OCI-LY7 (cell line): Measurements from ENCODE around the gene DIP2C. TPM values are rescaled to one million over a fixed set of nuclear protein-coding genes. Genes with fewer than 3 reads are reported as not detected.

Source experiments
- BruUV-seq: library from RNA; stranded (reverse); fragments of 400-500 nt; replicated peaks from 2 replicates; lab custom pipeline; 2021; lab: Mats Ljungman, UMichigan
- CTCF ChIA-PET: fragments of 300-600 bp; sonication (Branson Sonifier 250); formaldehyde crosslinking; loops from one replicate; lab custom pipeline; 2022; ENCODE audit warnings: antibody characterized with exemption; ENCODE audit not compliant: unreplicated experiment; lab: Charles Lee
- POLR2A ChIA-PET: fragments of 300-600 bp; sonication (Branson Sonifier 250); formaldehyde crosslinking; loops from one replicate; lab custom pipeline; 2022; ENCODE audit warnings: antibody characterized with exemption; lab: Charles Lee
- DNase-seq: peaks from one replicate; pipeline ENCODE4 v3.0.0-alpha.2; 2015; ENCODE audit warnings: low spot score
- H2AFZ ChIP-seq: fragments of 200-600 bp; sonication (generic), shearing (Covaris generic); 2 replicates; pipeline ENCODE4 v1.6.1; 2014; ENCODE audit warnings: mild to moderate bottlenecking, antibody characterized with exemption, low read length, moderate library complexity
- H3K27ac ChIP-seq: fragments of 200-600 bp; sonication (generic); 2 replicates; pipeline ENCODE4 v1.5.1; 2014; ENCODE audit warnings: mixed run types, low read depth, mild to moderate bottlenecking, moderate library complexity, low read length, inconsistent platforms; ENCODE audit not compliant: poor library complexity, severe bottlenecking
- H3K36me3 ChIP-seq: fragments of 200-600 bp; sonication (generic); 2 replicates; pipeline ENCODE4 v1.6.1; 2014; ENCODE audit warnings: mild to moderate bottlenecking, antibody characterized with exemption, low read length, moderate library complexity, mixed read lengths; ENCODE audit not compliant: insufficient read depth
- H3K4me1 ChIP-seq: fragments of 200-600 bp; sonication (generic); 2 replicates; pipeline ENCODE4 v1.5.1; 2014; ENCODE audit warnings: mild to moderate bottlenecking, low read length; ENCODE audit not compliant: insufficient read depth, poor library complexity, severe bottlenecking
- H3K4me2 ChIP-seq: fragments of 200-600 bp; sonication (generic); 2 replicates; pipeline ENCODE4 v1.6.1; 2014; ENCODE audit warnings: mild to moderate bottlenecking, low read length
- H3K4me3 ChIP-seq: fragments of 200-600 bp; sonication (generic); 2 replicates; pipeline ENCODE4 v1.5.1; 2014; ENCODE audit warnings: mild to moderate bottlenecking, low read depth, low read length; ENCODE audit not compliant: poor library complexity, severe bottlenecking
- H3K79me2 ChIP-seq: fragments of 200-600 bp; sonication (generic); 2 replicates; pipeline ENCODE4 v1.6.1; 2016; ENCODE audit warnings: low read depth, mild to moderate bottlenecking, low read length, moderate library complexity, mixed read lengths; ENCODE audit not compliant: insufficient read depth
- H3K9me2 ChIP-seq: fragments of 200-600 bp; sonication (generic); 2 replicates; pipeline ENCODE4 v1.6.1; 2016; ENCODE audit warnings: mild to moderate bottlenecking, low read length, mixed read lengths; ENCODE audit not compliant: insufficient read depth
- H3K9me3 ChIP-seq: fragments of 200-600 bp; sonication (generic); 2 replicates; pipeline ENCODE4 v1.6.1; 2014; ENCODE audit warnings: mild to moderate bottlenecking, mixed run types, low read length, mixed read lengths
- H4K20me1 ChIP-seq: fragments of 200-600 bp; sonication (generic); 2 replicates; pipeline ENCODE4 v1.6.1; 2014; ENCODE audit warnings: mild to moderate bottlenecking, antibody characterized with exemption, low read length, moderate library complexity, mixed read lengths; ENCODE audit not compliant: insufficient read depth
- EZH2phosphoT487 ChIP-seq: fragments of 200-600 bp; sonication (generic); IDR thresholded peaks from 2 replicates; pipeline ENCODE4 v1.6.1; 2018; ENCODE audit warnings: low read depth, borderline replicate concordance, mild to moderate bottlenecking, mixed run types, antibody characterized with exemption, low read length, moderate library complexity, mixed read lengths
- intact Hi-C: fragments of 100-400 bp; cut with micrococcal nuclease; formaldehyde crosslinking; loops from one replicate; pipeline ENCODE4 v1.10.0; 2022; ENCODE audit not compliant: unreplicated experiment
- total RNA-seq, 2 experiments: library from RNA; depleted of rRNA in 1 of 2; stranded (reverse); fragments of >200 nt in 1 of 2; shearing (Covaris generic) in 1 of 2; gene quantifications; 2 replicates each; pipeline ENCODE4 v1.2.3, GENCODE V29; 2014 to 2022
- TF ChIP-seq, protein P1 (sequence below): fragments of 200-600 bp; sonication (generic); conservative IDR thresholded peaks from 2 replicates; pipeline ENCODE4 v1.5.1; 2014; ENCODE audit warnings: mild to moderate bottlenecking, antibody characterized with exemption, low read length, moderate library complexity, mixed read lengths

The DIP2C gene
- total RNA-seq, 2 experiments from 2014 or later, result 10.9 to 29.5 TPM

- Histone ChIP-seq H3K9me2 (no peaks in the 10 kb centered on the region), H3K79me2 (no peaks in the 10 kb centered on the region), H2AFZ (no peak overlapping the region), H3K36me3 (peaks cover 79% of the 10 kb centered on the region), H4K20me1 (no peaks in the 10 kb centered on the region), H3K9me3 (no peaks in the 10 kb centered on the region), H3K4me2 (peak overlapping the region; percentile 70), H3K4me1 (peaks cover 73% of the 10 kb centered on the region), H3K27ac (peak overlapping the region; percentile 94), H3K4me3 (peak overlapping the region; percentile 36)
- no TSS peak for BruUV-seq
- TF ChIP-seq EZH2phosphoT487, result no peak
- TF ChIP-seq, protein P1, sequence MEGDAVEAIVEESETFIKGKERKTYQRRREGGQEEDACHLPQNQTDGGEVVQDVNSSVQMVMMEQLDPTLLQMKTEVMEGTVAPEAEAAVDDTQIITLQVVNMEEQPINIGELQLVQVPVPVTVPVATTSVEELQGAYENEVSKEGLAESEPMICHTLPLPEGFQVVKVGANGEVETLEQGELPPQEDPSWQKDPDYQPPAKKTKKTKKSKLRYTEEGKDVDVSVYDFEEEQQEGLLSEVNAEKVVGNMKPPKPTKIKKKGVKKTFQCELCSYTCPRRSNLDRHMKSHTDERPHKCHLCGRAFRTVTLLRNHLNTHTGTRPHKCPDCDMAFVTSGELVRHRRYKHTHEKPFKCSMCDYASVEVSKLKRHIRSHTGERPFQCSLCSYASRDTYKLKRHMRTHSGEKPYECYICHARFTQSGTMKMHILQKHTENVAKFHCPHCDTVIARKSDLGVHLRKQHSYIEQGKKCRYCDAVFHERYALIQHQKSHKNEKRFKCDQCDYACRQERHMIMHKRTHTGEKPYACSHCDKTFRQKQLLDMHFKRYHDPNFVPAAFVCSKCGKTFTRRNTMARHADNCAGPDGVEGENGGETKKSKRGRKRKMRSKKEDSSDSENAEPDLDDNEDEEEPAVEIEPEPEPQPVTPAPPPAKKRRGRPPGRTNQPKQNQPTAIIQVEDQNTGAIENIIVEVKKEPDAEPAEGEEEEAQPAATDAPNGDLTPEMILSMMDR, result peak; percentile 26; the same call in 1 of the 2 replicates
- ChIA-PET POLR2A (interaction anchor here (0.7 to 2.6 kb wide), 5 partner anchors 11 to 70 kb away, joined by 3 to 6 read pairs (median 4); no protein-coding TSS in a partner anchor), CTCF (no interaction called here)
- no peak for DNase-seq
- intact Hi-C loops, result loop anchor here (2.0 kb wide), 3 partner anchors 45 to 217 kb away; no protein-coding TSS in a partner anchor
Measured at GRCh38 chr10:287814-288213, 401.7 kb downstream of the DIP2C start.

GRCh38 chr10:287026-287709 is 402.3 kb downstream of the DIP2C start:
- intact Hi-C loops, result no loop called here
- ChIA-PET CTCF (no interaction called here), POLR2A (interaction anchor here (0.7 to 2.6 kb wide), 5 partner anchors 16 to 71 kb away, joined by 3 to 6 read pairs (median 4); no protein-coding TSS in a partner anchor)
- no peaks in the 10 kb centered on the region for H3K9me3 ChIP-seq
- H3K4me2 ChIP-seq, result no peak overlapping the region; the same call in 1 of the 2 replicates
- no peaks in the 10 kb centered on the region for H3K79me2 ChIP-seq
- peaks cover 81% of the 10 kb centered on the region for H3K36me3 ChIP-seq
- no TSS peak for BruUV-seq
- no peak overlapping the region for H2AFZ ChIP-seq
- DNase-seq, result no peak
- no peaks in the 10 kb centered on the region for H4K20me1 ChIP-seq
- no peak overlapping the region for H3K4me3 ChIP-seq
- H3K27ac ChIP-seq, result no peak overlapping the region
- H3K9me2 ChIP-seq, result no peaks in the 10 kb centered on the region
- H3K4me1 ChIP-seq, result peaks cover 67% of the 10 kb centered on the region
- no peak for TF ChIP-seq EZH2phosphoT487
- TF ChIP-seq, protein P1, result no peak

GRCh38 chr10:285216-285615 is 404.3 kb downstream of the DIP2C start:
- ChIA-PET POLR2A (interaction anchor here (0.7 kb wide), 1 partner anchor 1157 kb away, joined by 3 read pairs; no protein-coding TSS in a partner anchor), CTCF (no interaction called here)
- Histone ChIP-seq H3K27ac (no peak overlapping the region), H2AFZ (no peak overlapping the region), H3K4me1 (peaks cover 47% of the 10 kb centered on the region), H3K9me3 (no peaks in the 10 kb centered on the region), H3K79me2 (no peaks in the 10 kb centered on the region), H3K36me3 (peaks cover 82% of the 10 kb centered on the region), H3K4me2 (no peak overlapping the region), H3K4me3 (no peak overlapping the region), H4K20me1 (no peaks in the 10 kb centered on the region), H3K9me2 (no peaks in the 10 kb centered on the region)
- BruUV-seq, result no TSS peak
- TF ChIP-seq, protein P1, result no peak
- TF ChIP-seq EZH2phosphoT487, result no peak
- intact Hi-C loops, result no loop called here
- DNase-seq, result no peak
